Stimulated activated CD8-positive, alpha-beta memory T cell treated with anti-CD3 and anti-CD28 coated beads, Interleukin-15, amount 100 ng/mL, for 4 hours (primary cell): ENCODE results near the gene EIF2B4.
A peak's percentile ranks its signal among the peaks of the same experiment; 100 is the strongest.
"Not testable (repeated sequence)": the region's sequence is repeated elsewhere in the genome, so short reads cannot be mapped to it uniquely, and the experiment has no call there.

Experiments
- DNase-seq, 2 donors: peaks; one replicate each; pipeline ENCODE4 v3.0.0-alpha.2; 2020; ENCODE audit warnings: low read depth in 2 of 2

The EIF2B4 gene

GRCh38 chr2:27377618-27378095 is 7.5 kb upstream of the EIF2B4 start:
- no peak for DNase-seq

- DNase-seq: no peak
These were observed 6.9 kb upstream of the EIF2B4 start for GRCh38 chr2:27376866-27377617.

GRCh38 chr2:27376151-27376865 is 6.2 kb upstream of the EIF2B4 start:
- DNase-seq: no peak

GRCh38 chr2:27375513-27376099 is 5.5 kb upstream of the EIF2B4 start:
- DNase-seq: no peak

GRCh38 chr2:27373567-27373966 is 3.4 kb upstream of the EIF2B4 start:
- no peak for DNase-seq

GRCh38 chr2:27372937-27373336 is 2.8 kb upstream of the EIF2B4 start:
- no peak for DNase-seq

GRCh38 chr2:27370816-27371620 is 880 bp upstream of the EIF2B4 start:
- DNase-seq: no peak

GRCh38 chr2:27369471-27370025 is 590 bp downstream of the EIF2B4 start:
- no peak for DNase-seq

- no peak for DNase-seq
These were observed 6.2 kb downstream of the EIF2B4 start for GRCh38 chr2:27363933-27364332.

- no peak for DNase-seq
These were observed 7.3 kb downstream of the EIF2B4 start for GRCh38 chr2:27362678-27363420.

- peak; percentile 85 to 92 for DNase-seq
These were observed 13.6 kb downstream of the EIF2B4 start, which contains the start of gene GTF3C2 for GRCh38 chr2:27356382-27357181. Gene GTF3C2 (minus strand): TSS chr2:27356764. CDS start chr2:27343554, 13,210 bp downstream.

- no peak for DNase-seq
These were observed 14.1 kb downstream of the EIF2B4 start for GRCh38 chr2:27356056-27356381.

- no peak for DNase-seq
These were observed 15.6 kb downstream of the EIF2B4 start for GRCh38 chr2:27354597-27354927.

GRCh38 chr2:27353762-27354596 is 16.2 kb downstream of the EIF2B4 start:
- DNase-seq: no peak

GRCh38 chr2:27353386-27353761 is 16.8 kb downstream of the EIF2B4 start:
- not testable (repeated sequence) for DNase-seq

GRCh38 chr2:27351802-27352598 is 18.1 kb downstream of the EIF2B4 start:
- DNase-seq: no peak

GRCh38 chr2:27350106-27350693 is 19.9 kb downstream of the EIF2B4 start:
- DNase-seq: no peak

GRCh38 chr2:27347641-27348040 is 22.5 kb downstream of the EIF2B4 start:
- DNase-seq: no peak
